Coronary artery (tissue), 2 donors: Measurements from ENCODE around the gene C8A.

Source experiments
- DNase-seq: peaks from one replicate; pipeline ENCODE4 v3.0.0-alpha.2; 2017; ENCODE audit warnings: low spot score
- H3K27ac ChIP-seq, 2 donors: fragments of 200-600 bp; sonication (generic); one replicate each; pipeline ENCODE4 v1.5.1; 2016 to 2019
- H3K4me3 ChIP-seq: fragments of 200-600 bp; sonication (generic); 2 replicates; pipeline ENCODE4 v1.5.1; 2016; ENCODE audit warnings: mild to moderate bottlenecking, moderate library complexity
- TF ChIP-seq, protein P1 (sequence below): fragments of 200-600 bp; sonication (generic); IDR thresholded peaks from one replicate; pipeline ENCODE4 v1.5.1; 2019; ENCODE audit warnings: antibody characterized with exemption

C8A gene

GRCh38 chr1:56817716-56818463 is 36.7 kb upstream of the C8A start:
- Histone ChIP-seq H3K27ac (no peak overlapping the region), H3K4me3 (no peak overlapping the region)
- TF ChIP-seq, protein P1, sequence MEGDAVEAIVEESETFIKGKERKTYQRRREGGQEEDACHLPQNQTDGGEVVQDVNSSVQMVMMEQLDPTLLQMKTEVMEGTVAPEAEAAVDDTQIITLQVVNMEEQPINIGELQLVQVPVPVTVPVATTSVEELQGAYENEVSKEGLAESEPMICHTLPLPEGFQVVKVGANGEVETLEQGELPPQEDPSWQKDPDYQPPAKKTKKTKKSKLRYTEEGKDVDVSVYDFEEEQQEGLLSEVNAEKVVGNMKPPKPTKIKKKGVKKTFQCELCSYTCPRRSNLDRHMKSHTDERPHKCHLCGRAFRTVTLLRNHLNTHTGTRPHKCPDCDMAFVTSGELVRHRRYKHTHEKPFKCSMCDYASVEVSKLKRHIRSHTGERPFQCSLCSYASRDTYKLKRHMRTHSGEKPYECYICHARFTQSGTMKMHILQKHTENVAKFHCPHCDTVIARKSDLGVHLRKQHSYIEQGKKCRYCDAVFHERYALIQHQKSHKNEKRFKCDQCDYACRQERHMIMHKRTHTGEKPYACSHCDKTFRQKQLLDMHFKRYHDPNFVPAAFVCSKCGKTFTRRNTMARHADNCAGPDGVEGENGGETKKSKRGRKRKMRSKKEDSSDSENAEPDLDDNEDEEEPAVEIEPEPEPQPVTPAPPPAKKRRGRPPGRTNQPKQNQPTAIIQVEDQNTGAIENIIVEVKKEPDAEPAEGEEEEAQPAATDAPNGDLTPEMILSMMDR: no peak
- no peak for DNase-seq

DNA sequence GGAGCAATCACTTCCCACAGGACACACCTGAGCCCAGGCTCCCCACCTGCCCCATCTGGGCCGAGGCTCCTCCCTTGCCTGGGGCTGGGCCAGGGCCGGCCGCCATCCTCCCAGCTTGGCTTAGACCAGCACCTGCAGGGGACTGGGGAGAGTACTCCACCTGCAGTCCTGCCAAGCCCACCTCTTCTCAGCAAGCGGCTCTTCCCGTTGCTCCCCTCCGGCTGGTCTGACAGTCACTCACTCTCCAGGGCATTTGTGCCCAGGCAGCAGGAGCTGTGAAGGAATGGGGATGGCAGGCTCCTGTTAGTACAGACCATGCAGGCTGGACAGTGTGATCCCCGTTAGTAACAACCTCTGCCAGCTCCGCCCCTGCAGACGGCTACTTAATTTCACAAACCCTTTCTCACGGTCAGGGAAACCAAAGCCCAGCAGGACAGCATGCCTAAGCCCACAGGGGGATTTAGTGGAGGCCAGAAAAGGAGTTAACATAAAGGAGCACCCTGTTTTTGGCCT is 35.2 kb upstream of the C8A start, which contains the start of gene FYB2:
Gene FYB2 (minus strand): TSS at position 18 of the 513 bp plus-strand sequence. CDS start 114 bp downstream, outside the sequence.
- DNase-seq: no peak
- TF ChIP-seq, protein P1: no peak
- Histone ChIP-seq H3K4me3 (no peak within 1 kb of the TSS), H3K27ac (no peak within 1 kb of the TSS)

- no peak for DNase-seq
- TF ChIP-seq, protein P1: peak; percentile 83
- Histone ChIP-seq H3K4me3 (peak overlapping the region; percentile 21), H3K27ac (no peak overlapping the region)
These were observed 33.7 kb upstream of the C8A start for GRCh38 chr1:56820755-56821461.

DNA sequence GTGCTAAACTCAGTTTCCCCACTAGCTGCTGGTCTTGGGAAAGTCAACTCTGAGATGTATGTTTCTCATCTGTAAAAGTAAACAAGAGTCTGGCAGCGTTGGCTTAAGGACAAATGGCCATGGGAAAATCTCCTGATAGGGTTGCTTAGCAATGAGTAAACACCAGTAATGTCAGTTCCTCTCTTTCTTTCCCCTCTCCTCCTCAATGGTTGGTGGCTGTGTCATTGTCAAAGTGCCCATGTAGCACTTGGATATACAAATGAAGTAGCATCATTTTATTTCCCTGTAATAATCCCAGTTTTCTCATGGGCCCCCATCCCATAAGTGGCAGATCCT is 33.2 kb upstream of the C8A start:
- TF ChIP-seq, protein P1: no peak
- Histone ChIP-seq H3K27ac (no peak overlapping the region), H3K4me3 (peak overlapping the region; percentile 21)
- no peak for DNase-seq

GRCh38 chr1:56824271-56824670 is 30.3 kb upstream of the C8A start:
- DNase-seq: no peak
- H3K4me3 ChIP-seq: no peak overlapping the region
- H3K27ac ChIP-seq: no peak overlapping the region
- TF ChIP-seq, protein P1: no peak

- TF ChIP-seq, protein P1: no peak
These were observed 29.7 kb upstream of the C8A start for GRCh38 chr1:56824938-56825337.

More at GRCh38 chr1:56824938-56825337, 29.7 kb upstream of the C8A start:
- Histone ChIP-seq H3K4me3 (no peak overlapping the region), H3K27ac (no peak overlapping the region)
- DNase-seq: no peak
